Measurements from ENCODE around the gene NAP1L4.

DNA sequence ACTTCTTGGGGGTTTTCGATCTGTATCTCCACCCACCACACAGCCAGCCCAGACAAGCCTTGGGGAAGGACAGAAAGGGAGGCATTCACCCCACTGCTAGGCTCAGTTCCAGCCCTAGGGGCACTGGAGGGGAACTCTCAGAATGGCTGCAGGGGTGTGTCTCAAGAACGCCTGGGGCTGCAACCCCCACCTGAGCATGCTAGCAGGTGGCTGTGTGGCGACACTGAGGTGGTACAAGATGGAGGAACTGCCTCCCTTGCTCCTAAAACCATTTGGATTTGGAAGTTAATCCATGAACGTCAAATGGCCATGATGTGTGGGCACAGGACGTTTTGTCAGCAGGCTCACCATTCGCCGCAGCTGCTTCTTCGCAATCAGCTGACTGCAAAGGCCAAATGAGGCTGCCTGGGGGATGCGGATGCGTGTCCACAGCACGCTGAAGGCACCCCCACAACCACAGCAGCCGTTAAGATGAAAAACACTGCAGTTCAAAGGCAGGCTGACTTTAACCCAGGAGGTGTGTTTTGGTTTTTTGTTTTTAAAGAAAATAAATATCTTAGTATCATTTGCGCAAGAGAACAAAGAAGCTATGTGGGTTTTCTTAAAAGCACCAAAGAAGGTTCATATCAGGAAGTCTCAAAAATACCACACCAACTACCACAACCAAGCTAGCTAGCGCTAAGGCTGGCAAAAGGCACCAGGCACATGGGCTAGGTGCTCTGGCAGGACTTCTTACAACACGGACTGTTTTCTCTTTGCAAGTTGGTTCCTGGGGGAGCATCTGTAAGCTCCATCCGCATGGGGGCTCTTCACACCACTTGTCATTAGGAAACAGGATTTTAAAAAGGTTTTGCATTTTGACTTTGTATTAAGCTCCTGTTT lies 22.2 kb upstream of the NAP1L4 start:
- TF ChIP-seq, protein P1, sequence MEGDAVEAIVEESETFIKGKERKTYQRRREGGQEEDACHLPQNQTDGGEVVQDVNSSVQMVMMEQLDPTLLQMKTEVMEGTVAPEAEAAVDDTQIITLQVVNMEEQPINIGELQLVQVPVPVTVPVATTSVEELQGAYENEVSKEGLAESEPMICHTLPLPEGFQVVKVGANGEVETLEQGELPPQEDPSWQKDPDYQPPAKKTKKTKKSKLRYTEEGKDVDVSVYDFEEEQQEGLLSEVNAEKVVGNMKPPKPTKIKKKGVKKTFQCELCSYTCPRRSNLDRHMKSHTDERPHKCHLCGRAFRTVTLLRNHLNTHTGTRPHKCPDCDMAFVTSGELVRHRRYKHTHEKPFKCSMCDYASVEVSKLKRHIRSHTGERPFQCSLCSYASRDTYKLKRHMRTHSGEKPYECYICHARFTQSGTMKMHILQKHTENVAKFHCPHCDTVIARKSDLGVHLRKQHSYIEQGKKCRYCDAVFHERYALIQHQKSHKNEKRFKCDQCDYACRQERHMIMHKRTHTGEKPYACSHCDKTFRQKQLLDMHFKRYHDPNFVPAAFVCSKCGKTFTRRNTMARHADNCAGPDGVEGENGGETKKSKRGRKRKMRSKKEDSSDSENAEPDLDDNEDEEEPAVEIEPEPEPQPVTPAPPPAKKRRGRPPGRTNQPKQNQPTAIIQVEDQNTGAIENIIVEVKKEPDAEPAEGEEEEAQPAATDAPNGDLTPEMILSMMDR (conservative IDR thresholded peaks at IDR 0.05; ENCODE audit: low read depth, low read length): no peak
- TF ChIP-seq EZH2 (IDR thresholded peaks at IDR 0.05; ENCODE audit: borderline replicate concordance, low read depth, low read length, poor library complexity, severe bottlenecking): no peak
